Measurements from ENCODE around the gene INAFM1.

INAFM1 gene

GRCh38 chr19:47228168-47228936 lies 46.3 kb upstream of the INAFM1 start:
- H3K4me1 Mint-ChIP-seq = peaks cover 18% of the 10 kb centered on the region
- peak overlapping the region in 1 of 3 experiments; percentile 92 for H3K27ac Mint-ChIP-seq
- TF ChIP-seq CTCF (IDR thresholded peaks at IDR 0.05; ENCODE audit: unreplicated experiment in 3 of 3) = no peak
- peaks cover 5% of the 10 kb centered on the region for H3K36me3 Mint-ChIP-seq (ENCODE audit: low read depth)
- H3K9me3 Mint-ChIP-seq = no peaks in the 10 kb centered on the region
- H3K4me3 Mint-ChIP-seq = no peak overlapping the region
- peaks cover 6% of the 10 kb centered on the region for H3K27me3 Mint-ChIP-seq (ENCODE audit: low read depth)

GRCh38 chr19:47228937-47229675 lies 45.6 kb upstream of the INAFM1 start:
- no peak for TF ChIP-seq CTCF (IDR thresholded peaks at IDR 0.05; ENCODE audit: unreplicated experiment in 3 of 3)

GRCh38 chr19:47229676-47230053 lies 45.0 kb upstream of the INAFM1 start:
- H3K4me1 Mint-ChIP-seq = peaks cover 18% of the 10 kb centered on the region
- TF ChIP-seq CTCF (IDR thresholded peaks at IDR 0.05; ENCODE audit: unreplicated experiment in 3 of 3) = no peak
- H3K4me3 Mint-ChIP-seq = no peak overlapping the region
- no peak overlapping the region for H3K27ac Mint-ChIP-seq
- peaks cover 5% of the 10 kb centered on the region for H3K36me3 Mint-ChIP-seq (ENCODE audit: low read depth)
- peaks cover 7% of the 10 kb centered on the region for H3K27me3 Mint-ChIP-seq (ENCODE audit: low read depth)
- H3K9me3 Mint-ChIP-seq = no peaks in the 10 kb centered on the region

More at GRCh38 chr19:47228937-47229675, 45.6 kb upstream of the INAFM1 start:
- Mint-ChIP-seq H3K4me3 (no peak overlapping the region), H3K27ac (no peak overlapping the region), H3K4me1 (peaks cover 18% of the 10 kb centered on the region), H3K27me3 (ENCODE audit: low read depth) (peaks cover 6% of the 10 kb centered on the region), H3K36me3 (ENCODE audit: low read depth) (peaks cover 5% of the 10 kb centered on the region), H3K9me3 (no peaks in the 10 kb centered on the region)

GRCh38 chr19:47230054-47230920 lies 44.4 kb upstream of the INAFM1 start:
- TF ChIP-seq CTCF (IDR thresholded peaks at IDR 0.05; ENCODE audit: unreplicated experiment in 3 of 3) = peak; percentile 79 to 89 (median 85)
- Mint-ChIP-seq H3K9me3 (no peaks in the 10 kb centered on the region), H3K4me3 (peak overlapping the region in 1 of 3 experiments; percentile 45), H3K36me3 (ENCODE audit: low read depth) (peaks cover 5% of the 10 kb centered on the region), H3K27ac (no peak overlapping the region), H3K27me3 (ENCODE audit: low read depth) (peaks cover 11% of the 10 kb centered on the region), H3K4me1 (peaks cover 17% of the 10 kb centered on the region)

GRCh38 chr19:47230921-47231214 lies 43.8 kb upstream of the INAFM1 start, which contains the start of gene BBC3:
BBC3 (minus strand) TSS chr19:47231199; CDS start chr19:47228431, 2,768 bp downstream.
- H3K27me3 Mint-ChIP-seq (ENCODE audit: low read depth) = peaks cover 11% of the 10 kb centered on the region
- peaks cover 12% of the 10 kb centered on the region for H3K4me1 Mint-ChIP-seq
- H3K27ac Mint-ChIP-seq = peak within 1 kb of the TSS; percentile 40 to 83 (median 65)
- no peak for TF ChIP-seq CTCF (IDR thresholded peaks at IDR 0.05; ENCODE audit: unreplicated experiment in 3 of 3)
- no peaks in the 10 kb centered on the region for H3K36me3 Mint-ChIP-seq (ENCODE audit: low read depth)
- no peaks in the 10 kb centered on the region for H3K9me3 Mint-ChIP-seq
- peak within 1 kb of the TSS; percentile 79 to 87 (median 85) for H3K4me3 Mint-ChIP-seq

Measured in nephron (organoid).